ENCODE results near the gene RTN4IP1.

Gene RTN4IP1

GRCh38 chr6:106639812-106640211, 10.5 kb upstream of the RTN4IP1 start:
- no peak overlapping the region for H3K27ac ChIP-seq
- no peak for TF ChIP-seq ZFX (IDR thresholded peaks at IDR 0.05)
- TF ChIP-seq CTCF (conservative IDR thresholded peaks at IDR 0.05) = no peak

- no peak for TF ChIP-seq ZFX (IDR thresholded peaks at IDR 0.05)
- TF ChIP-seq CTCF (conservative IDR thresholded peaks at IDR 0.05) = no peak
- no peak overlapping the region for H3K27ac ChIP-seq
Measured at GRCh38 chr6:106637717-106638341, 8.5 kb upstream of the RTN4IP1 start.

GRCh38 chr6:106637051-106637716, 7.9 kb upstream of the RTN4IP1 start:
- H3K27ac ChIP-seq = no peak overlapping the region
- TF ChIP-seq ZFX (IDR thresholded peaks at IDR 0.05) (no peak), CTCF (conservative IDR thresholded peaks at IDR 0.05) (no peak)

- no peak for TF ChIP-seq ZFX (IDR thresholded peaks at IDR 0.05)
- no peak for TF ChIP-seq CTCF (conservative IDR thresholded peaks at IDR 0.05)
- no peak overlapping the region for H3K27ac ChIP-seq
Measured at GRCh38 chr6:106634565-106634964, 5.3 kb upstream of the RTN4IP1 start.

- H3K27ac ChIP-seq = no peak overlapping the region
- no peak for TF ChIP-seq ZFX (IDR thresholded peaks at IDR 0.05)
- TF ChIP-seq CTCF (conservative IDR thresholded peaks at IDR 0.05) = no peak
Measured at GRCh38 chr6:106631346-106631745, 2.0 kb upstream of the RTN4IP1 start.

- TF ChIP-seq CTCF (conservative IDR thresholded peaks at IDR 0.05) = no peak
- no peak for TF ChIP-seq ZFX (IDR thresholded peaks at IDR 0.05)
- H3K27ac ChIP-seq = no peak overlapping the region
Measured at GRCh38 chr6:106630366-106630765, 1.1 kb upstream of the RTN4IP1 start.

GRCh38 chr6:106629859-106630163, 513 bp upstream of the RTN4IP1 start:
- TF ChIP-seq CTCF (conservative IDR thresholded peaks at IDR 0.05) (no peak), ZFX (IDR thresholded peaks at IDR 0.05) (peak; percentile 52)

More at GRCh38 chr6:106629859-106630163, 513 bp upstream of the RTN4IP1 start:
- H3K27ac ChIP-seq = peak overlapping the region; percentile 84
